ENCODE data around the gene PLCL1. TPM values are rescaled to one million over a fixed set of nuclear protein-coding genes. Genes with fewer than 3 reads are reported as not detected.

Gene PLCL1
- total RNA-seq, 1 donor from 2014 or later = 14.3 TPM

DNA sequence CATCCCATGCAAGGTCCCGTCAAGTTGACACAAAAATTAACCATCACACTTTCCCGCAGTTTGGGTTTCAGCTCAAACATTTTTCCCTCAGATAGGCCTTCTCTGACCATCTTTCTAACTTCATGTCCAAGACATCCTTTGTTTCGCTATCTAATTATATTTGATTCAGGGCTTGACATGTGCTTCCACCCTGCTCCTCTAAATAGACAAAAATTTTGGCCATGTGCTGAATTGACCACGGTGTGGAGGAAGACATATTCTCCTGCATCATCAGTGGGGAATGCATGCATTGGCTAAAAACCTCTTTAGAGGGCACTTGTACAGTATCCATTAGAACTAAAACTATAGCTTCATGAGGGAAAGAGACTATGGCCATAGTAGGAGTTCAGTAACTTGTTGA lies 81.2 kb downstream of the PLCL1 start:
- no peaks in the 10 kb centered on the region for H3K36me3 ChIP-seq
- TF ChIP-seq, protein P1, sequence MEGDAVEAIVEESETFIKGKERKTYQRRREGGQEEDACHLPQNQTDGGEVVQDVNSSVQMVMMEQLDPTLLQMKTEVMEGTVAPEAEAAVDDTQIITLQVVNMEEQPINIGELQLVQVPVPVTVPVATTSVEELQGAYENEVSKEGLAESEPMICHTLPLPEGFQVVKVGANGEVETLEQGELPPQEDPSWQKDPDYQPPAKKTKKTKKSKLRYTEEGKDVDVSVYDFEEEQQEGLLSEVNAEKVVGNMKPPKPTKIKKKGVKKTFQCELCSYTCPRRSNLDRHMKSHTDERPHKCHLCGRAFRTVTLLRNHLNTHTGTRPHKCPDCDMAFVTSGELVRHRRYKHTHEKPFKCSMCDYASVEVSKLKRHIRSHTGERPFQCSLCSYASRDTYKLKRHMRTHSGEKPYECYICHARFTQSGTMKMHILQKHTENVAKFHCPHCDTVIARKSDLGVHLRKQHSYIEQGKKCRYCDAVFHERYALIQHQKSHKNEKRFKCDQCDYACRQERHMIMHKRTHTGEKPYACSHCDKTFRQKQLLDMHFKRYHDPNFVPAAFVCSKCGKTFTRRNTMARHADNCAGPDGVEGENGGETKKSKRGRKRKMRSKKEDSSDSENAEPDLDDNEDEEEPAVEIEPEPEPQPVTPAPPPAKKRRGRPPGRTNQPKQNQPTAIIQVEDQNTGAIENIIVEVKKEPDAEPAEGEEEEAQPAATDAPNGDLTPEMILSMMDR (IDR thresholded peaks at IDR 0.05) = no peak
- peaks cover 0 to 5% of the 10 kb centered on the region in 2 donors for H3K4me1 ChIP-seq
- intact Hi-C loops (cut with DNase I) = no loop called here
- no peak overlapping the region for H3K27ac ChIP-seq
- no peaks in the 10 kb centered on the region for H3K27me3 ChIP-seq
- DNase-seq (ENCODE audit: low spot score in 2 of 2) = no peak
- no peak overlapping the region for H3K4me3 ChIP-seq
- no peaks in the 10 kb centered on the region for H3K9me3 ChIP-seq

DNA sequence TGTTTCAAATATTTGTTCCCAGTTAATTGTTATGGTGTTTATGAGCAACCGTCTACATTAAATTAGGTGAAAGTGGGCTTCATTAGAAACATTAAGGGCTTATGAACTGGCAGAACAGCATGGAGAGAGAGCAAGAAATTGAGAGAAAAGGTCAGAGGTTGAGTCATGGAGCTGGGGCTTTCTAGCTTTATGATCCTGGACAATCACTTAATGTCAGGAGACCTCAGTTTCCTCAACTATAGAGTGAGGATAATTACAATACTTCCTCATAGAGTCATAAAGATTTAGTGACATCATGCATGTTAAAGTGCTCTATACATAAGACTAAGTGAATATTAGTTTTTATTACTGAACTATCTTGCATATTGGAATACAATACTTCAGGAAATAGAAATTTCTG lies 83.9 kb downstream of the PLCL1 start:
- Histone ChIP-seq H3K27me3 (no peaks in the 10 kb centered on the region), H3K27ac (no peak overlapping the region), H3K9me3 (no peaks in the 10 kb centered on the region), H3K4me3 (no peak overlapping the region), H3K36me3 (no peaks in the 10 kb centered on the region), H3K4me1 (peaks cover 8 to 19% of the 10 kb centered on the region in 2 donors)
- TF ChIP-seq, protein P1 (IDR thresholded peaks at IDR 0.05) = no peak
- intact Hi-C loops (cut with DNase I) = no loop called here
- no peak for DNase-seq (ENCODE audit: low spot score in 2 of 2)

DNA sequence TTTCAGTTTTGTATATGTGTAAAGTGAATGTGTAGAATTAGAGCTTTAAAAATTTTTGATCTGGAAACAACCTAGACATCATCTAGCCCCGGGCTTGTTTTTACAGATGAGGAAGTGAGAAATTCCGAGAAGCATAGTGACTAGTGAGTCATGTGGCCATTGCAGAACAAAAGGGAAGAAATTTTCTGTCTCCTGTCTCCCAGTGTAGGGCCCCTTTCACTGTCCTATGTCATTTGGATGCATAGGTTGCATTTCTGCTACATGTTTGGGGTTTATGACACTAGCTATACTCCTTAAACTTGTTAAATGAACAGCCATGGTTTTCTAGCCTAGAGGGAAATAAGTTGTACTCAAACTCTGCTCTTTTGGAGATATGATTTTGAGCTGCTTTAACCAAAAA lies 84.6 kb downstream of the PLCL1 start:
- intact Hi-C loops (cut with DNase I) = no loop called here
- Histone ChIP-seq H3K4me3 (no peak overlapping the region), H3K4me1 (peaks cover 8 to 23% of the 10 kb centered on the region in 2 donors), H3K9me3 (no peaks in the 10 kb centered on the region), H3K27me3 (no peaks in the 10 kb centered on the region), H3K36me3 (no peaks in the 10 kb centered on the region), H3K27ac (no peak overlapping the region)
- no peak for DNase-seq (ENCODE audit: low spot score in 2 of 2)
- TF ChIP-seq, protein P1 (IDR thresholded peaks at IDR 0.05) = no peak

DNA sequence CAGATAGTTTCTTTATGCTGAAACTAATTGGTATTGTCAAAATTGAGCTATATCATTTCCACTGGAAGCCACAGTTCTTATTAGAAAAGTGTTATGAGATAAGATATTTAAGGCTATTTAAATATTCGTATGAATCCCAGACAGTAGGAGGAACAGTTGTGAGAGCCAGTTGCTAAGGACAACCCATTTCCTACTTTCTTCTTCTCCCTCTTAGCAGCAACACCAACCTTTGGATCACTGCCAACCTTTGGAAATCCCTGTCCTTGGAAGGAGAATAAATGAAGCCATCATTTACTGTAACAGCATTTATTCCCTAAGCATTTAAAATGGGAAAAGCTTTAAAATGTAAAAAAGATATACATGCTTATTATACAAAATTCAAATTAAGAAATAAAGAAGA lies 85.8 kb downstream of the PLCL1 start:
- Histone ChIP-seq H3K36me3 (no peaks in the 10 kb centered on the region), H3K27ac (no peak overlapping the region), H3K9me3 (no peaks in the 10 kb centered on the region), H3K4me1 (peaks cover 8 to 27% of the 10 kb centered on the region in 2 donors), H3K27me3 (no peaks in the 10 kb centered on the region), H3K4me3 (no peak overlapping the region)
- TF ChIP-seq, protein P1 (IDR thresholded peaks at IDR 0.05) = no peak
- intact Hi-C loops (cut with DNase I) = no loop called here
- no peak for DNase-seq (ENCODE audit: low spot score in 2 of 2)

DNA sequence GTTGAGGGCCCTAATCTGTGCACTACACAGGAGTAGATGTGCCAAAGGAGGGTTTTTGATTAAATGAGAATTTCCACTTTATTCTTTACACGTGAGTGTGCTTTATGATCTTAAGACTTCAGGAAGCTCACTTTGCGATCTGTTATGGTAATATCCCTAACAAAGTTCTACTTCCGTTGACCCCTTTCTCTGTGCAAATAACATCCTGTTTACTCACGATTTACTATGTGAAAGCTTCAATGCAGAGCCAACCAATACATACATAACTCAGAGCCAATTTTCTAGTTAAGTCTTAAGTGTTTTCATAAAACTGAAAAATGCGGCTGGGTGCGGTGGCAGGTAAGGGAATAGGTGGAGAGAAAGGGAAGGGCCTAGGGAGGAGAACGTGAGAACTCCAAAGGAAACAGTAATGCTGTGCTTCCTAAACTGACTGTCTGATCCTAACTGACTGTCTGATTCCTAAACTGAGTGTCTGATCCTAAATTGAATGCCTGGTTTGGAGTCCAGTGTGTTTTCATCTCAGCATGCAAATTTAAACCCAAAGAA lies 87.6 kb downstream of the PLCL1 start:
- H3K4me3 ChIP-seq = no peak overlapping the region
- H3K27me3 ChIP-seq = no peaks in the 10 kb centered on the region
- no peaks in the 10 kb centered on the region for H3K9me3 ChIP-seq
- H3K36me3 ChIP-seq = no peaks in the 10 kb centered on the region
- intact Hi-C loops (cut with DNase I) = no loop called here
- TF ChIP-seq, protein P1 (IDR thresholded peaks at IDR 0.05) = no peak
- no peak for DNase-seq (ENCODE audit: low spot score in 2 of 2)
- peaks cover 8 to 27% of the 10 kb centered on the region in 2 donors for H3K4me1 ChIP-seq
- peak overlapping the region in 1 of 2 donors; percentile 8 for H3K27ac ChIP-seq
